HEK293 (cell line): ENCODE results near the gene HOXB13.
A peak's percentile ranks its signal among the peaks of the same experiment; 100 is the strongest.

Source experiments
- GLIS1 ChIP-seq: fragments of 450-650 bp; formaldehyde crosslinking; IDR thresholded peaks from 2 replicates; pipeline ENCODE4 v1.5.1; 2016; ENCODE audit warnings: missing biosample characterization, missing genetic modification characterization
- HIC1 ChIP-seq: fragments of 450-650 bp; formaldehyde crosslinking; IDR thresholded peaks from 2 replicates; pipeline ENCODE4 v1.5.1; 2016; ENCODE audit warnings: missing biosample characterization, missing genetic modification characterization
- KLF8 ChIP-seq: fragments of 450-650 bp; formaldehyde crosslinking; IDR thresholded peaks from 2 replicates; pipeline ENCODE4 v1.5.1; 2016; ENCODE audit warnings: missing biosample characterization, missing genetic modification characterization
- MEIS1 ChIP-seq: sonication (generic); formaldehyde crosslinking; IDR thresholded peaks from 2 replicates; pipeline ENCODE4 v1.8.1; 2022; ENCODE audit warnings: missing genetic modification reagents, mild to moderate bottlenecking, borderline replicate concordance
- OSR2 ChIP-seq: fragments of 450-650 bp; formaldehyde crosslinking; IDR thresholded peaks from 2 replicates; pipeline ENCODE4 v1.5.1; 2016; ENCODE audit warnings: missing biosample characterization, missing genetic modification characterization
- SALL2 ChIP-seq: fragments of 450-650 bp; formaldehyde crosslinking; IDR thresholded peaks from 2 replicates; pipeline ENCODE4 v1.5.0; 2017; ENCODE audit warnings: missing biosample characterization, mild to moderate bottlenecking, missing genetic modification characterization, borderline replicate concordance
- SCRT2 ChIP-seq: fragments of 450-650 bp; formaldehyde crosslinking; IDR thresholded peaks from 2 replicates; pipeline ENCODE4 v1.5.1; 2016; ENCODE audit warnings: missing biosample characterization, missing genetic modification characterization
- WT1 ChIP-seq: fragments of 450-650 bp; formaldehyde crosslinking; IDR thresholded peaks from 2 replicates; pipeline ENCODE4 v1.5.1; 2016; ENCODE audit warnings: missing biosample characterization, missing genetic modification characterization
- ZBTB8A ChIP-seq: fragments of 450-650 bp; formaldehyde crosslinking; IDR thresholded peaks from 2 replicates; pipeline ENCODE4 v1.5.1; 2016; ENCODE audit warnings: missing biosample characterization, missing genetic modification characterization
- ZNF114 ChIP-seq: fragments of 450-650 bp; formaldehyde crosslinking; IDR thresholded peaks from 2 replicates; pipeline ENCODE4 v1.5.0; 2017; ENCODE audit warnings: missing biosample characterization, missing genetic modification characterization
- ZNF140 ChIP-seq: fragments of 450-650 bp; formaldehyde crosslinking; IDR thresholded peaks from 2 replicates; pipeline ENCODE4 v1.5.1; 2016; ENCODE audit warnings: missing biosample characterization, missing genetic modification characterization
- ZNF157 ChIP-seq: fragments of 450-650 bp; formaldehyde crosslinking; IDR thresholded peaks from 2 replicates; pipeline ENCODE4 v1.5.1; 2016; ENCODE audit warnings: missing biosample characterization, missing genetic modification characterization
- ZNF16 ChIP-seq: fragments of 450-650 bp; formaldehyde crosslinking; IDR thresholded peaks from 2 replicates; pipeline ENCODE4 v1.5.1; 2016; ENCODE audit warnings: low read depth, missing biosample characterization, missing genetic modification characterization
- ZNF2 ChIP-seq: fragments of 450-650 bp; formaldehyde crosslinking; IDR thresholded peaks from 2 replicates; pipeline ENCODE4 v1.5.1; 2016; ENCODE audit warnings: missing biosample characterization, missing genetic modification characterization
- ZNF23 ChIP-seq: fragments of 450-650 bp; formaldehyde crosslinking; IDR thresholded peaks from 2 replicates; pipeline ENCODE4 v1.5.1; 2016; ENCODE audit warnings: missing biosample characterization, missing genetic modification characterization, borderline replicate concordance
- ZNF24 ChIP-seq: fragments of 450-650 bp; formaldehyde crosslinking; IDR thresholded peaks from 2 replicates; pipeline ENCODE4 v1.5.1; 2016; ENCODE audit warnings: missing biosample characterization, missing genetic modification characterization
- ZNF26 ChIP-seq: fragments of 450-650 bp; formaldehyde crosslinking; IDR thresholded peaks from 2 replicates; pipeline ENCODE4 v1.5.1; 2016; ENCODE audit warnings: missing biosample characterization, missing genetic modification characterization
- ZNF280D ChIP-seq: fragments of 450-650 bp; formaldehyde crosslinking; IDR thresholded peaks from 2 replicates; pipeline ENCODE4 v1.5.1; 2016; ENCODE audit warnings: missing biosample characterization, missing genetic modification characterization
- ZNF311 ChIP-seq: fragments of 450-650 bp; formaldehyde crosslinking; IDR thresholded peaks from 2 replicates; pipeline ENCODE4 v1.5.1; 2017; ENCODE audit warnings: missing biosample characterization, missing genetic modification characterization, borderline replicate concordance
- ZNF398 ChIP-seq: fragments of 450-650 bp; formaldehyde crosslinking; IDR thresholded peaks from 2 replicates; pipeline ENCODE4 v1.5.1; 2017; ENCODE audit warnings: missing biosample characterization, missing genetic modification characterization
- ZNF555 ChIP-seq: fragments of 450-650 bp; formaldehyde crosslinking; conservative IDR thresholded peaks from 2 replicates; pipeline ENCODE4 v1.5.1; 2017; ENCODE audit warnings: missing biosample characterization, mild to moderate bottlenecking, missing genetic modification characterization, inconsistent platforms
- ZNF623 ChIP-seq: fragments of 450-650 bp; formaldehyde crosslinking; IDR thresholded peaks from 2 replicates; pipeline ENCODE4 v1.5.1; 2016; ENCODE audit warnings: missing biosample characterization, missing genetic modification characterization
- ZNF76 ChIP-seq: fragments of 450-650 bp; formaldehyde crosslinking; IDR thresholded peaks from 2 replicates; pipeline ENCODE4; 2016; ENCODE audit warnings: low read depth, missing biosample characterization, missing genetic modification characterization, borderline replicate concordance
- ZNF785 ChIP-seq: fragments of 450-650 bp; formaldehyde crosslinking; IDR thresholded peaks from 2 replicates; pipeline ENCODE4 v1.5.1; 2016; ENCODE audit warnings: missing biosample characterization, missing genetic modification characterization
- ZNF837 ChIP-seq: fragments of 450-650 bp; formaldehyde crosslinking; IDR thresholded peaks from 2 replicates; pipeline ENCODE4 v1.5.1; 2016; ENCODE audit warnings: missing biosample characterization, missing genetic modification characterization
- ZSCAN30 ChIP-seq: fragments of 450-650 bp; IDR thresholded peaks from 2 replicates; pipeline ENCODE4 v1.5.1; 2018; ENCODE audit warnings: missing biosample characterization, mild to moderate bottlenecking, missing genetic modification characterization, moderate library complexity
- TF ChIP-seq, protein P1 (sequence below): fragments of 450-650 bp; formaldehyde crosslinking; IDR thresholded peaks from 2 replicates; pipeline ENCODE4 v1.5.1; 2016; ENCODE audit warnings: missing biosample characterization, missing genetic modification characterization
- TF ChIP-seq, protein P2 (sequence below): fragments of 450-650 bp; formaldehyde crosslinking; IDR thresholded peaks from 2 replicates; pipeline ENCODE4 v1.5.1; 2017; ENCODE audit warnings: missing biosample characterization, missing genetic modification characterization

The HOXB13 gene

GRCh38 chr17:48728232-48729231 is at the start of gene HOXB13 (continued):
- TF ChIP-seq ZNF785 (tag by site-specific recombination) (0 out of 2 replicates have a peak, but pooled peaks have one; percentile 75), ZNF555 (tag by site-specific recombination) (no peak), ZNF280D (tag by site-specific recombination) (no peak), ZNF26 (tag by site-specific recombination) (no peak), MEIS1 (CRISPR knock-in tag) (no peak), ZNF837 (tag by site-specific recombination) (no peak), ZNF23 (tag by site-specific recombination) (no peak), ZNF140 (tag by site-specific recombination) (peak; percentile 46; the same call in 1 of the 2 replicates), ZNF16 (tag by site-specific recombination) (peak; percentile 35; the same call in 1 of the 2 replicates), SCRT2 (tag by site-specific recombination) (no peak), ZNF2 (tag by site-specific recombination) (peak; percentile 99), GLIS1 (tag by site-specific recombination) (peak; percentile 53), SALL2 (no peak), OSR2 (tag by site-specific recombination) (no peak), ZSCAN30 (tag by site-specific recombination) (peak; percentile 45), ZNF398 (tag by site-specific recombination) (peak; percentile 98), KLF8 (tag by site-specific recombination) (peak; percentile 97), WT1 (tag by site-specific recombination) (peak; percentile 85), ZNF114 (tag by site-specific recombination) (no peak), ZBTB8A (peak; percentile 67), ZNF157 (tag by site-specific recombination) (peak; percentile 61), HIC1 (peak; percentile 91), ZNF76 (tag by site-specific recombination) (peak; percentile 14; the same call in 1 of the 2 replicates), ZNF623 (tag by site-specific recombination) (peak; percentile 59), ZNF24 (tag by site-specific recombination) (peak; percentile 92), ZNF311 (tag by site-specific recombination) (no peak)
- TF ChIP-seq, protein P1, sequence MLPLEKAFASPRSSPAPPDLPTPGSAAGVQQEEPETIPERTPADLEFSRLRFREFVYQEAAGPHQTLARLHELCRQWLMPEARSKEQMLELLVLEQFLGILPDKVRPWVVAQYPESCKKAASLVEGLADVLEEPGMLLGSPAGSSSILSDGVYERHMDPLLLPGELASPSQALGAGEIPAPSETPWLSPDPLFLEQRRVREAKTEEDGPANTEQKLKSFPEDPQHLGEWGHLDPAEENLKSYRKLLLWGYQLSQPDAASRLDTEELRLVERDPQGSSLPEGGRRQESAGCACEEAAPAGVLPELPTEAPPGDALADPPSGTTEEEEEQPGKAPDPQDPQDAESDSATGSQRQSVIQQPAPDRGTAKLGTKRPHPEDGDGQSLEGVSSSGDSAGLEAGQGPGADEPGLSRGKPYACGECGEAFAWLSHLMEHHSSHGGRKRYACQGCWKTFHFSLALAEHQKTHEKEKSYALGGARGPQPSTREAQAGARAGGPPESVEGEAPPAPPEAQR (tag by site-specific recombination): peak; percentile 99
- TF ChIP-seq, protein P2, sequence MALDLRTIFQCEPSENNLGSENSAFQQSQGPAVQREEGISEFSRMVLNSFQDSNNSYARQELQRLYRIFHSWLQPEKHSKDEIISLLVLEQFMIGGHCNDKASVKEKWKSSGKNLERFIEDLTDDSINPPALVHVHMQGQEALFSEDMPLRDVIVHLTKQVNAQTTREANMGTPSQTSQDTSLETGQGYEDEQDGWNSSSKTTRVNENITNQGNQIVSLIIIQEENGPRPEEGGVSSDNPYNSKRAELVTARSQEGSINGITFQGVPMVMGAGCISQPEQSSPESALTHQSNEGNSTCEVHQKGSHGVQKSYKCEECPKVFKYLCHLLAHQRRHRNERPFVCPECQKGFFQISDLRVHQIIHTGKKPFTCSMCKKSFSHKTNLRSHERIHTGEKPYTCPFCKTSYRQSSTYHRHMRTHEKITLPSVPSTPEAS (tag by site-specific recombination): peak; percentile 84
